ENCODE measurements around the gene FAM200A.

The FAM200A gene

GRCh38 chr7:99579281-99579955 lies 27.5 kb upstream of the FAM200A start:
- Histone ChIP-seq H3K36me3 (ENCODE audit: control insufficient read depth in 2 of 2, insufficient read depth in 1 of 2, low read length in 2 of 2) (peaks cover 0 to 5% of the 10 kb centered on the region in 2 experiments; a peak in 2 of 3 replicates), H3K9me3 (ENCODE audit: control insufficient read depth, insufficient read depth, low read depth, low read length) (no peaks in the 10 kb centered on the region), H3K27ac (ENCODE audit: extremely low read depth, low read depth, low read length) (no peak overlapping the region), H3K4me1 (ENCODE audit: control insufficient read depth, insufficient read depth, low read length) (peaks cover 4% of the 10 kb centered on the region; the same call in 1 of the 2 replicates), H3K4me3 (ENCODE audit: low read depth, low read length) (no peak overlapping the region)
- CTCF ChIA-PET = interaction anchor here (1.1 kb wide), 1 partner anchor 54 kb away, joined by 5 read pairs; no protein-coding TSS in a partner anchor
- POLR2A ChIA-PET = no interaction called here
- TF ChIP-seq BCL11B (tag by site-specific recombination; IDR thresholded peaks at IDR 0.05; ENCODE audit: low read depth) (no peak), FEZF1 (tag by site-specific recombination; IDR thresholded peaks at IDR 0.05) (no peak), MZF1 (tag by site-specific recombination; IDR thresholded peaks at IDR 0.05; ENCODE audit: borderline replicate concordance) (no peak), ZNF114 (tag by site-specific recombination; IDR thresholded peaks at IDR 0.05) (no peak), GLI2 (tag by site-specific recombination; IDR thresholded peaks at IDR 0.05; ENCODE audit: borderline replicate concordance, low read depth) (no peak), PATZ1 (tag by site-specific recombination; IDR thresholded peaks at IDR 0.05) (no peak), ZNF121 (tag by site-specific recombination; IDR thresholded peaks at IDR 0.05) (no peak), ZNF555 (tag by site-specific recombination; conservative IDR thresholded peaks at IDR 0.05) (no peak), ZNF473 (tag by site-specific recombination; IDR thresholded peaks at IDR 0.05) (no peak), ZNF621 (tag by site-specific recombination; IDR thresholded peaks at IDR 0.05) (no peak), ZNF626 (tag by site-specific recombination; IDR thresholded peaks at IDR 0.05) (no peak), ZNF791 (tag by site-specific recombination; IDR thresholded peaks at IDR 0.05) (no peak), OSR2 (tag by site-specific recombination; IDR thresholded peaks at IDR 0.05) (no peak), KLF9 (tag by site-specific recombination; IDR thresholded peaks at IDR 0.05; ENCODE audit: low read depth) (no peak)

- H3K27ac ChIP-seq (ENCODE audit: extremely low read depth, low read depth, low read length) = no peak overlapping the region
- CTCF ChIA-PET = interaction anchor here (0.7 kb wide), 1 partner anchor 10 kb away, joined by 3 read pairs; no protein-coding TSS in a partner anchor
- no peak for TF ChIP-seq PRDM2 (tag by site-specific recombination; IDR thresholded peaks at IDR 0.05; ENCODE audit: borderline replicate concordance)
- no peak for TF ChIP-seq KLF7 (tag by site-specific recombination; IDR thresholded peaks at IDR 0.05; ENCODE audit: borderline replicate concordance)
- TF ChIP-seq ZNF629 (tag by site-specific recombination; IDR thresholded peaks at IDR 0.05) = no peak
- TF ChIP-seq ZSCAN4 (tag by site-specific recombination; IDR thresholded peaks at IDR 0.05) = no peak
- TF ChIP-seq REST (tag by site-specific recombination; IDR thresholded peaks at IDR 0.05) = no peak
- no peak for TF ChIP-seq ZNF274 (IDR thresholded peaks at IDR 0.05; ENCODE audit: low read length)
- TF ChIP-seq ZNF274 (tag by site-specific recombination; IDR thresholded peaks at IDR 0.05; ENCODE audit: borderline replicate concordance) = no peak
- no peak for TF ChIP-seq ZNF776 (tag by site-specific recombination; IDR thresholded peaks at IDR 0.05; ENCODE audit: borderline replicate concordance)
Observed at GRCh38 chr7:99576251-99576650, 24.3 kb upstream of the FAM200A start.

More at GRCh38 chr7:99576251-99576650, 24.3 kb upstream of the FAM200A start:
- Histone ChIP-seq H3K9me3 (ENCODE audit: control insufficient read depth, insufficient read depth, low read depth, low read length) (no peaks in the 10 kb centered on the region), H3K4me3 (ENCODE audit: low read depth, low read length) (no peak overlapping the region), H3K36me3 (ENCODE audit: control insufficient read depth in 2 of 2, insufficient read depth in 1 of 2, low read length in 2 of 2) (peaks cover 7 to 33% of the 10 kb centered on the region in 2 experiments), H3K4me1 (ENCODE audit: control insufficient read depth, insufficient read depth, low read length) (peaks cover 4% of the 10 kb centered on the region; the same call in 1 of the 2 replicates)
- POLR2A ChIA-PET = interaction anchor here (1.7 kb wide), 1 partner anchor 18 kb away, joined by 5 read pairs; the partner anchor contains the start of gene ZNF655
